GM19193 (cell line): ENCODE measurements around the gene EHBP1.

Source experiments
- POLR2A ChIP-seq: IDR thresholded peaks from 4 replicates; pipeline ENCODE4 v1.6.1; 2011; ENCODE audit not compliant: insufficient read depth, insufficient read length; ENCODE audit errors: extremely low read depth

The EHBP1 gene

DNA sequence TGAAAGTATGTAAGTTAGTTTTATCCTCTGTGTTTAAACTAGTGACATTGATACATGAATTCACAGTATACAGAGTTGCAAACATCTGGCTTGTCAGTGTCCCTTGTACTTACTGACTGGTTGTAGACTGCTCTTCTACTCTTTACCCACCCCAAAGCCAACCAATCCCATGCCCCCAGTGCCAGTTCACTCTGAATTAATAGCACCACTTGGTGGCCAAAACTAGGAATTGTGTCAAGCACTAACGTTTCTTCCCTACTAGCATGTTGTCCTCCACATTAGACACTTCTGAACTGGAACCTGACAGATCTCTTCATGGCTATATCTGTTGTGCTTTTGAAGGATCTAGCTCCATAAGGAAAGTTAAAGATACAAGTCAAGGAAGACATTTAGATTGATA, 317.9 kb downstream of the EHBP1 start:
- TF ChIP-seq POLR2A = no peak

DNA sequence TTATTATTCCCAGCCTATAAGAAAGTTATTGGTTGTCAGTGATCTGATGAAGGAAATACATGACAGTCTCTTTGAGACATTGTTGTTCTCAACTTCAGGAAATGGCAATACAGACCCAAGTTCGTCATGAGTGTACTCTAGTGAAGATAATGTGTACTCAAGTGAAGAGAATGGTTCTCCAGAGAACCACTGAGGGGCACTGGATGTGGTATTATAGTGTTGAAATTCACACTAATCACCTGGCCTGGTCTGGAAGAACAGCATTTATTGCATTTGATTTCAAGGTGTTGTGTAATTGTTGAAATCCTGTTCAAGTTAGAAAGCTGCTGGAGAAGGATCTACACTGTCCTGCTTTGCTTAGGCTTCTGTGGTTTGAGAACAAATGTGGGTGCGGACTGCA, 321.7 kb downstream of the EHBP1 start:
- TF ChIP-seq POLR2A = no peak

DNA sequence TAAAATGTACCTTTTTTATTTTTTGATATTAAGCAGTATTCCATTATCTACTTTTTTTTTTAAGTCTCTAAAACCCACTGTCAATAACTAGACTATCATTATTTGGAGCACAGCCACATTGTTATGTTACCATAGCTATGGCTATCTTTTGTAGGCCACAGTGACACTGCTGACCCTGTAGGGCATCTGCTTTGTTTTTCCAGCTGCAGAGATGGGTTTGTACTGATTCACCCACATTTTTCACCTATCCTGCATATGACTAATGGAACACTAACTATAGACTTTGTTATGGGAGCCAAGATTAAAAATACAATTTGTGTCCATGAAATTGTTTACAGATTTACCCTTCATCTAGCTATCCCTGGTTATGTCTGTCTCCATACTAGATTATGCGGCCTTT, 323.5 kb downstream of the EHBP1 start:
- no peak for TF ChIP-seq POLR2A

DNA sequence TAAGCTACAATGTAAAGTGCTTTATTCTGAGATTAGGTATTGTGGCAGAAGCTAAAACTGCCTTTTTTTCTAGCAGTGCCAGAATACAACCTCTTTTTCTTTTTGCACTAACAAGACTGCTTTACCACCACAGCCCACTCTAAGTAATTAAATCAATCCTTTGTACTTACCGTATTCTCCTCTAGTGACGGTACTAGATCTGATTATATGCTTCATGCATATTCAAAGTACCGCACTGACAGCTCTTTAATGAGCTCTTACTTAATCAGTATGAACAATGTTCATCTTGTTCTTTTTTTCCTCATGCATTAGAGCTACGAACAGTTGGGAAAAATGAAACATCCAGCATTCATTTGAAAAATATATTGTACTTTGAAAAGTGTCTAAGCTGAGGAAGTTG, 329.0 kb downstream of the EHBP1 start:
- no peak for TF ChIP-seq POLR2A

DNA sequence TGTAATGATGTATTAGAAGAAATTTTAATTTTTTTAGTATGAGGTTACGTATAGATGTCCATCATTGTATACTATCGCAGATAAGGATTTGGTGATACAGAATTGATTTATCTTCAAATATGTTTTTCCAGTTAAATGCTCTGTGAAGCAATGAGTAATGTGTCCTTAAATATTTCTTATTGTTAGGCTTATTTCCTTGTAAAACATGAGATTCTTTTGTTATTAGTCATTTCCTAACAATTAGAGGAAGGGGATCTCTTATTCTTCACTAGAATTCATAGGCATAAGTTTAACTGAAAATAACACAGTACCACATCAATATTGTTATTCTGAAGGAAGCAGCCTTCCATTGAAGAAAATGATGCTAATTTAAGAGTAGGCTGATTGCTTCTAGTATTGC, 329.7 kb downstream of the EHBP1 start:
- TF ChIP-seq POLR2A = no peak

DNA sequence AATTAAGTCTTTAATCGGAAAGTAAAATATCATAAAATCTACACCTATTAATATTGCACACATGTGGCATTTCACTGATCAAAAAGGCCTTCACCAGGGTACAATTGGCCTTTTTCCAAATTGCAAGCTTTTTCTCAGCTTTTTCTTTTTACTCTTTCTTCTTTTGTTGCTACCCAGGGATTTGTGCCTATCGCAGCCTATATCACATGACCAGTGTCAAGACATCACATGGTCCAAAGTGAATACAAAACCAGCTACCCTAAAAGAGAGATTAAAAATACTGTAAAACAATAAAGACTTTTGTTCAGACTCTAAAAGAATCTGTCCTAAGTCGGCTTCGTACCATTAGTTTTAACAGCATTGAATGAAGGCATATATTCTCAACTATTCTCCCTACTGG, 330.1 kb downstream of the EHBP1 start:
- no peak for TF ChIP-seq POLR2A

DNA sequence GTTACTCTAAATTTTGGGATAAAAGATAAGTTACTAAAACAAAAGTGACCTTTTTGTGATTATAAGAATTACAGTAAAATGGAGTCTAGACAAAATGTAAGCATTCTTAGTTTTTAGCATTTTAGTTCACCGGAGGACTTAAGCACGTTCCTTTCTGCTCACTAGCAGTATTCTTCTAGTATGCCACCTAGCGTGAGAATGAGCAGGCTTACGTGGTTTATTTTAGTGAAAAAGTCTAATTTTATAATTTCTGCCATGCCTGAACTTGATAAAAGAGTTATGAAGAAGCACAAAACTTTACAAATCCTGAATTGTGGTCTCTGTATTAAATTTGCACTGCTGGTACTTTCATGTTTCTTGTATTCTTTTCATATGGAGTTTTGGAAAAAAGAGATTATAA, 332.5 kb downstream of the EHBP1 start:
- no peak for TF ChIP-seq POLR2A

DNA sequence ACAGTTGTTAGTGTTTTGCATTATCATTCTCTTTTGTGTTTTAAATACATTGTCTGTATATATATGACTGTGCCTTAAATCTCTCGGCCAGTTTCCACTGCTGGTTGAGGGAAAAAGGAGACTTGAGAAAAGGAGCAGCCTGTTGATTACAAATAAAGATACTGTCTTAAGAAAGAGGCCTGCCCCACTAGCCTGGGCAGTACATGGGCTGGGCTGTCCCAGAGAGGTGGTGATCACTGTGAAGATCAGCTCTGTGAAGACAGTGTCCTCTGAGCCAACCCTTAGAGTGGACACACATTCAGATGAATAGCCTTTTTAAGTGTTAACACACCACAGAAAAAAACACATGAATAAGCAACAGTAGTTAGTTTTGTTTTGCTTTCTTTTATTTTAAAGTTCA, 335.1 kb downstream of the EHBP1 start:
- no peak for TF ChIP-seq POLR2A

DNA sequence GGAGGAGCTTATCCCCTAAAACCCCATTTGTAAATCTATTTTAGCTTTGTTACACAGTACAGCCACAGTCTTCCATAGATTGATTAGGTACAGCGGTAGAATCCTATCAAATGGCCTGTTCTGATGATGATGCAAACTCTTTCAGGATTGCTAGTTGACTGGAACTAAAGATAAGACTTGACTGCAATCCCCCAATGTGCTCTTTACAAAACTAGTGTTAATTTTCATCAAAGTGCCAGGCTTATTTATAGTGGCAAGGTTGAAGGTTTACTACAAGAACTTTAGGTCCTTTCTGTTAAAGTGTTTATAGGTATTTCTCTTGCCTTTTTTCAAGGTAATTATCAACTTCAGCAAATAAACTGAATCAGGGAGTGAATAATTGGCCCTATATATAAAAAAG, 336.1 kb downstream of the EHBP1 start:
- no peak for TF ChIP-seq POLR2A

DNA sequence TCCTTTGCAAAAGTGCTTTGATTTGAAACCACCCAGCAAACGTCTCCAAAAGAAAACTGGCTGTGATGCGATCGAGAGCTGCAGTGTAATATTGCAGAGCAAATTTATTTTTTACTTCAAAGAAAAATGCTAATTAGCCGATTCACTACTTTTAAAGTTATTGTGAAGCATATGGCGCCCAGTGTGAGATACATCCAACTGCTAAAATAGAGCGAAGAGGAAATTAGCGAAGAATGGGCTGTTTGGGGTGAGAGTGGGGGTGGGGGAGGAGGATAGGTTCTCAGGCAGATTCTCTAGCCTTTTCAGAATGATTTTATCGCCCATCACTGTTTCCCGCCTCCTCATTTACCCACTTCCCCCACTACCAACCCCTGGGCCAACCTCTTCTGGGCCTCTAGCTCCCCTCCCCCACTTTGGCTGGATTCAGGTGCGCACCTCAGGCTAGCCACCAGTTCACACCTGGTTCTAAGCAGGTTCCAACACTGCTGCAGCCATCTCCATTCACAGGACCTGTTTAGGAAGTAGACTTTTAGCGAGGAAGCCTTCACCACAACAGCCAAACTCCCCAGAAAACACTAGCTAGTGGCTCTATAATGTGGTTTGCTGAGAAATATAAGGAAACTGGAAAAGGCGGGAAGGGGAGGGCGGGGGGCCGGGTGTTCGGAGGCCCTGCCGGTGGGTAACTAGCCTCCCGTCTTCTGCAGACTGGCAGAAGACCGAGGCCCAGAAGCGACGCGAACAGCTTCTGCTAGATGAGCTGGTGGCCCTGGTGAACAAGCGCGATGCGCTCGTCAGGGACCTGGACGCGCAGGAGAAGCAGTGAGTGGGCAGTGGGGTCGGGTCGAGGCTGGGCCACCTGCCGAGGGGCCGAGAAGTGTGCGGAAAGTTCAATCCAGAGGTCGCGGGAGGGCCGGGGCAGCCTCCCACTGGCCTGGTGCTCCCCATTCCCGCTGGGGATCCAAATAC, 339.1 kb downstream of the EHBP1 start:
- TF ChIP-seq POLR2A = no peak

DNA sequence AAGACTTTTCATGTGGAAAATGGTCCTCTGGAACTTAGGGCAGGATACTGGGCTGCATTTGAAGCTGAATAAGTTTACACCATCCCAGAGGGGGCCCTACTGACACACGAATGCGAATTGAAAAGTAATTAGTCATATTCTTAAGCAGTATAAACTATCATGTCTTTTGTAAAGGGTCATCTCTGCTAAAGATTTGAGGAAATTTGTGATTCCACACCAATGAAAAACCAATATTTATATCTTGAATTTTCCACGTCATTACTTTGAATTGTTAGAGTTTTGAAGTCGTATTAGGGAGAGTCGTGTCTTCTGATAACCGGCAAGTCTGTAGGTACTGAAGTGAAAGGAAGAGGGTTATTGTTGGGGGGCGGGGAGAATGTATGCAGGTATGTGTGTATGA, 341.0 kb downstream of the EHBP1 start:
- no peak for TF ChIP-seq POLR2A

DNA sequence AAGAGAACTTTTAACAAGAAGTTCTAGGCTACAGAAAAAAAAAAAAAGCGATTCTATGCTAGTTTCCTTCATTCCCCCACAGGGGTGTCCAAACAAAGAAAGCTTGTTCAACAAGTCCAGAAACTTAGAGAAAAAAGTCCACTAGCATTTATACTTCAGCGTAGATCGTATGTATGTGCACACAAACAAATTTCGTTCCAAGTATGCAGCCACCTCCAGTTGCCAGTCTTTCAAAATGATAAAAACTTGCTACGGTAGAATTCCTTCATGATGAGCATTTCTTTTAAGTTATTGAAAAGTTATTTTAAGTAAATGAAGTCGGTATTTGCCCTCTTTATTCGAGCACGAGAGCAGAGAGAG, 341.4 kb downstream of the EHBP1 start:
- TF ChIP-seq POLR2A = no peak

DNA sequence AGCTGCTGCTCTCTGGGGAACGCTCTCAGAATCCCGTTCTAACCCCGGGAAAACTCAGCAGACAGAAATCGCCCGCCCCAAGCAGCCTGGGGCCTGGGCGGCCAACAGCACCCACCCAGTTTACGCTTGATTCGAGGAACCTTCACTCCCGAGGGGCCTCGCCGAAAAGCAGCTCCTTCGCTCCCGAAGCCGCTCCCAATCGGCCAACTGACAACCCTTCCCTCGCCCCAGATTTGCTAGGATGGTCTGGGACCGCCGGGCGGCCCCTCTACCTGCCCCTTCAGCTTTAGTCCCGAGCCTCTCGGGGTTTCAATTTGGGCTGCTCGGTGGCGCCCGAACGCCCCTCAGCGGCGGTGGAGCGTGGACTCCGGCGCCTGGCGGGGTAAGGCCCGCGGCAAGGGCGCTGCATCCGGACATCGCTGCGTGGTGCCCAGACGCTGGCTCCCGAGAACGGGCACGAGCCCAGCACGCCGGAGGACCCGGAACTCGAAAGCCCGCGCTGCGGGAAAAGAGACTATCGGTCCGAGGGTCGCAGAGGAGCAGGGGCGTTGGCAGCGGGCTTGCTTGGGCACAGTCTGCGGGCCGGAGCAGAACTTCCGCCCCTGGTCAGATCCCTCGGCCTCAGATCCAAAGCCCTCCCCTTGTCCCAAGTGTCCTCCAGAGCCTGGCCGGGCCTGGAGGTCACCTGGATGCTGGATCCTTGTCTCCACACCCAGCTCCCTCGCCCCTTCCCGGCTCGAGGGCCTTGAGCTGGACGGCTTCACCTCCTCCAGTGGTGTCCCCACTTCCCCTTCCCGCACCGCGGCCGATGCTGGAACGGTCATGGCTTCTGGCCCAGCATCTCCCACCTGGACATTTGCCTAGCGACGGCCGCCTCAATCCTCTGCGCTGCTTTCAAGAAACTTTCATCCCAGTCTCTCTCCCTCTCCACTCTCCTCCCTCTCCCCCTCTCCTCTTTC, 342.1 kb downstream of the EHBP1 start:
- no peak for TF ChIP-seq POLR2A

DNA sequence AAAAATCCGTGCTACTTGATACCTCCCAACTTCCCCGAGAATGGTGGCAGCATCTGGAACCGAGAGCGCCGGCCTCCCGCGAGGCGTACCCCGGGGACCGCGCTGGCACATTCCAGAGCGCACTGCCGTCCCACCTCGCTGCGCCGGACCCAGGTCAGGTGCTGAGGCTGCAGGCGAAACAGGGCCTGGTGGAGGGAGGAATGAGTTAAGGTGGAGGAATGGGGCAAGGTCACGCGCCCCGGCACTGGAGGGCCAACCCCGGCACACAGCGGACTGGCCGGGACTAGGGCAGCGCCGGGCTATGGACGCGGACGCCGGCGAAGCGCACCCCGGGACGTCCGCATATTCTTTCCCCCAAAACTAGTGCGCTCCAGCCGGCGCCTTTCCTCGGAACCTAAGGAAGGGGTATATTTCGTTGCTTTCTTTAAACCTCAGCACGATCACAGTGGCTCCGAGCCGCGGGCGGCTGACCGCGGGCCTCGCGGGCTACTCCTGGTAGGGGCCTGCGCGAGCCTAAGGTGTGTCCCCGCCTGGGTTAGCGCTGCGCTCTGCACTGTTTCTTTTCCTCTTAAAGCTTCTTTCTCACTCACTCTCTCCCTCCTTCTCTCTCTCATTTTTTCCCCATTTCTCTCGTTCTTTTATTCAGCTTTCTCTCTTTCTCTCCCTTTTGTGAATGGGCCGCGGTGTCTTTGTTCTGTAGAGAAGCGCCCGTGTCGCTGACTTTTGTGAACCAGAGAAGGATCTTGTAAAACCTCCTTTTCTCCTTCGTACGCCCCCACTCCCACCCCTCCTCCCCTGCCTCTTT, 343.1 kb downstream of the EHBP1 start:
- TF ChIP-seq POLR2A = no peak
